Bronchial epithelial cell (primary cell): ENCODE data around the gene ENO3. TPM values are rescaled to one million over a fixed set of nuclear protein-coding genes. Genes with fewer than 3 reads are reported as not detected.

Experiments
- DNase-seq: peaks from one replicate; pipeline ENCODE4 v3.0.0-alpha.2; 2010; ENCODE audit warnings: low read depth
- FAIRE-seq: peaks from 2 replicates; lab custom pipeline; 2011; peaks lifted over from hg19 to GRCh38; lab: Jason Lieb, UNC
- H3K27me3 ChIP-seq: 2 replicates; pipeline ENCODE4 v1.5.1; 2011; ENCODE audit warnings: low read length; ENCODE audit not compliant: control insufficient read depth, insufficient read depth
- H3K36me3 ChIP-seq: 2 replicates; pipeline ENCODE4 v1.5.1; 2011; ENCODE audit warnings: low read length; ENCODE audit not compliant: control insufficient read depth, insufficient read depth
- H3K4me3 ChIP-seq: 2 replicates; pipeline ENCODE4 v1.5.1; 2011; ENCODE audit warnings: mild to moderate bottlenecking, low read depth, low read length, control low read depth
- CTCF ChIP-seq: IDR thresholded peaks from 2 replicates; pipeline ENCODE4 v1.5.1; 2011; ENCODE audit warnings: mild to moderate bottlenecking, moderate library complexity, low read length, control low read depth, inconsistent platforms; ENCODE audit not compliant: insufficient read depth, severe bottlenecking
- total RNA-seq: library from RNA; depleted of rRNA; stranded (reverse); fragments of >200 nt; gene quantifications from 2 replicates; pipeline ENCODE4 v1.2.1, GENCODE V29; 2014

The ENO3 gene
- total RNA-seq, 1 donor from 2014 or later: 1.8 TPM

GRCh38 chr17:4982305-4982704 lies 31.4 kb downstream of the ENO3 start:
- no peak for DNase-seq
- Histone ChIP-seq H3K4me3 (no peak overlapping the region), H3K27me3 (no peaks in the 10 kb centered on the region), H3K36me3 (peaks cover 25% of the 10 kb centered on the region)
- TF ChIP-seq CTCF: no peak
- no peak for FAIRE-seq

GRCh38 chr17:4986403-4986802 lies 35.5 kb downstream of the ENO3 start:
- no peaks in the 10 kb centered on the region for H3K27me3 ChIP-seq
- TF ChIP-seq CTCF: no peak
- FAIRE-seq: no peak
- DNase-seq: peak; percentile 40
- H3K36me3 ChIP-seq: peaks cover 10% of the 10 kb centered on the region
- peak overlapping the region; percentile 87 for H3K4me3 ChIP-seq

GRCh38 chr17:4986951-4987766 lies 36.2 kb downstream of the ENO3 start, which contains the start of gene CAMTA2:
Gene CAMTA2 (minus strand): TSS chr17:4987675. CDS start chr17:4986222, 1,453 bp downstream.
- H3K36me3 ChIP-seq: peaks cover 8% of the 10 kb centered on the region
- peak within 1 kb of the TSS; percentile 87 for H3K4me3 ChIP-seq
- no peak for FAIRE-seq
- H3K27me3 ChIP-seq: no peaks in the 10 kb centered on the region
- peak; percentile 80 for TF ChIP-seq CTCF
- DNase-seq: peak; percentile 36

- Histone ChIP-seq H3K27me3 (no peaks in the 10 kb centered on the region), H3K36me3 (peaks cover 5% of the 10 kb centered on the region), H3K4me3 (peak overlapping the region; percentile 87)
- FAIRE-seq (no peak), DNase-seq (no peak)
- no peak for TF ChIP-seq CTCF
These were observed 37.0 kb downstream of the ENO3 start for GRCh38 chr17:4987767-4988567.

- Histone ChIP-seq H3K4me3 (no peak overlapping the region), H3K36me3 (no peaks in the 10 kb centered on the region), H3K27me3 (no peaks in the 10 kb centered on the region)
- no peak for FAIRE-seq
- DNase-seq: no peak
- TF ChIP-seq CTCF: no peak
These were observed 43.2 kb downstream of the ENO3 start for GRCh38 chr17:4994081-4994595.
